Mesenchymal stem cell (in vitro differentiated cells and primary cell): ENCODE measurements around the gene RASSF9.

Experiments
- DNase-seq: peaks from one replicate; pipeline ENCODE4 v3.0.0-alpha.2; 2013
- H2AFZ ChIP-seq: one replicate; pipeline ENCODE4 v1.6.1; 2013; ENCODE audit warnings: low read depth, mild to moderate bottlenecking, control low read depth, inconsistent platforms, low read length, moderate library complexity
- H2AK5ac ChIP-seq: 2 replicates; pipeline ENCODE4 v1.6.1; 2013; ENCODE audit warnings: low read length, moderate library complexity, mild to moderate bottlenecking, inconsistent platforms; ENCODE audit not compliant: severe bottlenecking
- H2BK120ac ChIP-seq: one replicate; pipeline ENCODE4 v1.6.1; 2013; ENCODE audit warnings: low read depth, mild to moderate bottlenecking, inconsistent platforms, low read length, moderate library complexity
- H2BK12ac ChIP-seq, 2 experiments: one replicate each; pipeline ENCODE4 v1.6.1; 2013; ENCODE audit warnings: inconsistent platforms in 2 of 2, low read length in 2 of 2, mild to moderate bottlenecking in 2 of 2, moderate library complexity in 2 of 2, control low read depth in 1 of 2
- H2BK15ac ChIP-seq: one replicate; pipeline ENCODE4 v1.6.1; 2013; ENCODE audit warnings: mild to moderate bottlenecking, low read depth, inconsistent platforms; ENCODE audit not compliant: poor library complexity, severe bottlenecking
- H2BK5ac ChIP-seq: 2 replicates; pipeline ENCODE4 v1.6.1; 2013; ENCODE audit warnings: low read depth, mild to moderate bottlenecking, low read length, control low read depth, inconsistent platforms; ENCODE audit not compliant: poor library complexity, severe bottlenecking
- H3K14ac ChIP-seq, 2 experiments: one replicate each; pipeline ENCODE4 v1.6.1; 2013; ENCODE audit warnings: inconsistent platforms in 2 of 2, low read length in 2 of 2, control low read depth in 1 of 2, mild to moderate bottlenecking in 1 of 2, moderate library complexity in 1 of 2
- H3K18ac ChIP-seq, 2 experiments: one replicate each; pipeline ENCODE4 v1.6.1; 2013; ENCODE audit warnings: inconsistent platforms in 2 of 2, low read length in 2 of 2, control low read depth in 1 of 2, low read depth in 1 of 2, mild to moderate bottlenecking in 1 of 2
- H3K23ac ChIP-seq, 2 experiments: one replicate each; pipeline ENCODE4 v1.6.1; 2013; ENCODE audit warnings: inconsistent platforms in 2 of 2, low read length in 2 of 2, mild to moderate bottlenecking in 2 of 2, moderate library complexity in 2 of 2, control low read depth in 1 of 2
- H3K27ac ChIP-seq: 2 replicates; pipeline ENCODE4 v1.5.1; 2013; ENCODE audit warnings: mild to moderate bottlenecking, moderate library complexity, low read length, control low read depth, inconsistent platforms; ENCODE audit not compliant: poor library complexity, severe bottlenecking
- H3K27me3 ChIP-seq, 2 experiments: 2 replicates each; pipeline versions ENCODE4 v1.6.1 to v1.7.0; 2013; ENCODE audit warnings: low read length in 2 of 2, mild to moderate bottlenecking in 2 of 2, moderate library complexity in 2 of 2, control low read depth in 1 of 2, inconsistent platforms in 1 of 2; ENCODE audit not compliant: control insufficient read depth in 1 of 2, insufficient read depth in 1 of 2
- H3K36me3 ChIP-seq, 2 experiments: 2 replicates each; pipeline versions ENCODE4 v1.6.1 to v1.7.0; 2013; ENCODE audit warnings: low read length in 2 of 2, control low read depth in 1 of 2, inconsistent platforms in 1 of 2, low read depth in 1 of 2, mild to moderate bottlenecking in 1 of 2; ENCODE audit not compliant: insufficient read depth in 2 of 2, control insufficient read depth in 1 of 2
- H3K4ac ChIP-seq, 2 experiments: one replicate each; pipeline ENCODE4 v1.6.1; 2013; ENCODE audit warnings: inconsistent platforms in 2 of 2, low read length in 2 of 2, mild to moderate bottlenecking in 2 of 2, moderate library complexity in 2 of 2, control low read depth in 1 of 2, low read depth in 1 of 2
- H3K4me1 ChIP-seq: 2 replicates; pipeline ENCODE4 v1.6.1; 2013; ENCODE audit warnings: low read depth, low read length, control low read depth; ENCODE audit not compliant: control insufficient read depth, insufficient read depth
- H3K4me2 ChIP-seq: 2 replicates; pipeline ENCODE4 v1.6.1; 2013; ENCODE audit warnings: low read length, mild to moderate bottlenecking, inconsistent platforms; ENCODE audit not compliant: poor library complexity, severe bottlenecking
- H3K4me3 ChIP-seq, 2 experiments: 2 replicates each; pipeline versions ENCODE4 v1.5.1 to v1.7.0; 2013; ENCODE audit warnings: low read length in 2 of 2, mild to moderate bottlenecking in 2 of 2, control low read depth in 1 of 2, low read depth in 1 of 2; ENCODE audit not compliant: insufficient read depth in 1 of 2
- H3K79me1 ChIP-seq: replicated peaks from 2 replicates; pipeline ENCODE4 v1.6.1; 2013; ENCODE audit warnings: mild to moderate bottlenecking, control low read depth, low read length, inconsistent platforms; ENCODE audit not compliant: poor library complexity, severe bottlenecking
- H3K9ac ChIP-seq: 2 replicates; pipeline ENCODE4 v1.7.0; 2013; ENCODE audit warnings: mild to moderate bottlenecking, low read length, moderate library complexity
- H3K9me3 ChIP-seq: 2 replicates; pipeline ENCODE4 v1.7.0; 2013; ENCODE audit warnings: mild to moderate bottlenecking, low read length; ENCODE audit not compliant: control insufficient read depth
- H4K8ac ChIP-seq: one replicate; pipeline ENCODE4 v1.6.1; 2013; ENCODE audit warnings: inconsistent platforms, mild to moderate bottlenecking, low read length, moderate library complexity
- H4K91ac ChIP-seq: one replicate; pipeline ENCODE4 v1.6.1; 2013; ENCODE audit warnings: mild to moderate bottlenecking, low read length, inconsistent platforms
- WGBS: methylation state at CpG from one replicate; pipeline ENCODE4 v1.1.7; 2013; ENCODE audit warnings: mixed read lengths; 5-methylcytosine and 5-hydroxymethylcytosine counted together

RASSF9 gene

GRCh38 chr12:85759091-85759490 is 77.1 kb downstream of the RASSF9 start:
- no peak overlapping the region for H3K4me3 ChIP-seq
- H3K79me1 ChIP-seq, result no peaks in the 10 kb centered on the region
- no peak overlapping the region for H3K18ac ChIP-seq
- H2BK12ac ChIP-seq, result no peak overlapping the region
- H3K27me3 ChIP-seq, result no peaks in the 10 kb centered on the region
- no peak overlapping the region for H2BK120ac ChIP-seq
- H3K9me3 ChIP-seq, result no peaks in the 10 kb centered on the region
- no peak overlapping the region for H3K9ac ChIP-seq
- no peak overlapping the region for H2BK15ac ChIP-seq
- no peak overlapping the region for H2AK5ac ChIP-seq
- no peak overlapping the region for H2AFZ ChIP-seq
- DNase-seq, result no peak
- no peak overlapping the region for H3K23ac ChIP-seq
- no peak overlapping the region for H3K14ac ChIP-seq
- H4K91ac ChIP-seq, result no peak overlapping the region
- no peaks in the 10 kb centered on the region for H3K36me3 ChIP-seq
- WGBS, result 88% methylated on average over 3 of the region's 3 CpGs
- no peak overlapping the region for H2BK5ac ChIP-seq
- H3K4me1 ChIP-seq, result no peaks in the 10 kb centered on the region
- no peak overlapping the region for H4K8ac ChIP-seq
- no peak overlapping the region for H3K4me2 ChIP-seq
- no peak overlapping the region for H3K4ac ChIP-seq
- no peak overlapping the region for H3K27ac ChIP-seq

- no peak overlapping the region for H2BK12ac ChIP-seq
These were observed 80.4 kb downstream of the RASSF9 start for GRCh38 chr12:85755760-85756159.

More at GRCh38 chr12:85755760-85756159, 80.4 kb downstream of the RASSF9 start:
- Histone ChIP-seq H2BK5ac (no peak overlapping the region), H3K4me2 (no peak overlapping the region), H3K27me3 (no peaks in the 10 kb centered on the region), H3K4me1 (no peaks in the 10 kb centered on the region), H3K4ac (no peak overlapping the region), H3K23ac (no peak overlapping the region), H3K79me1 (no peaks in the 10 kb centered on the region), H2AK5ac (no peak overlapping the region), H3K36me3 (no peaks in the 10 kb centered on the region), H4K91ac (no peak overlapping the region), H3K18ac (no peak overlapping the region), H3K9me3 (no peaks in the 10 kb centered on the region), H3K4me3 (no peak overlapping the region), H2BK15ac (no peak overlapping the region), H2AFZ (no peak overlapping the region), H2BK120ac (no peak overlapping the region), H4K8ac (no peak overlapping the region), H3K9ac (no peak overlapping the region), H3K27ac (no peak overlapping the region), H3K14ac (no peak overlapping the region)
- no peak for DNase-seq
